SH-SY5Y (cell line): ENCODE data around the gene CIB2.

ENCODE experiments used
- GATA2 ChIP-seq: IDR thresholded peaks from 2 replicates; pipeline ENCODE4 v1.6.1; 2011; ENCODE audit warnings: mild to moderate bottlenecking, low read depth, low read length
- GATA3 ChIP-seq: IDR thresholded peaks from 2 replicates; pipeline ENCODE4 v1.6.1; 2011; ENCODE audit warnings: low read depth, mild to moderate bottlenecking, low read length, moderate library complexity

DNA sequence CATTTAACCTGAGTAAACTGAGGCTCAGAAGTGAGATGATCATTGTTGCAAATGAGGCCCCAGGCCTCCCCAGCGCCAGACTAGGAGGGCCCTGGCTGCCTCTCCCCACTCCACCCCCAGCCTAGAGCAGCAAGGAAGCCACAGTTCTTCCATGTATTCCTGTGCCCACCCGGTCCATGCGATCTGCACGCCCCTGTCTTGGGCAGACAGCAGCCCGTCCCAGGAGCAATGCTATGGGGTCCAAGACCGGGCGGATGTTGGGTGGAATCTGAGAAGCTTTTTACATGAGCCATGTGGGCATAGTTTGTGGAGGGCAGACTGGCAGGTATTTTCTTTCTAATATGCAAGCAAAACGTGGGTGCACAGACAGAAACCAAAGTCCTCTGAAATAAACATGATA lies 23.8 kb downstream of the CIB2 start:
- TF ChIP-seq GATA3 (no peak), GATA2 (no peak)
